ENCODE data around the gene SERBP1.

DNA sequence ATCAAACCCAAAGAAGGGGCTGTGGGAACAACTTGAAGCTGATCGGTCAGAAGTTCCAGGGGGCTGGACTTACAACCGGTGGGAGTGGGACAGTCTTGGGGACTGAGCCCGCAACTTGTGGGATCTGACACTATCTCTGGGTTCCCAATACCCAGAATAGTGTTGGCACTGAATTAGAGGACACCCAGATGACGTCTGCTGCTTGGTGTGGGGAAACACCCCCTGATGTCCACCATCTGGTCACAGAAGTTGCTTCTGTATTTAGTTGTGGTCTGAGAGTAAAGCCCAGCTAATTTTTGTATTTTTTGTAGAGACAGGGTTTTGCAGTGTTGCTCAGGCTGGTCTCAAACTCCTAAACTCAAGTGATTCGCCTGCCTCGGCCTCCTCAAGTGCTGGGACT lies 28.8 kb downstream of the SERBP1 start:
- TF ChIP-seq, protein P1, sequence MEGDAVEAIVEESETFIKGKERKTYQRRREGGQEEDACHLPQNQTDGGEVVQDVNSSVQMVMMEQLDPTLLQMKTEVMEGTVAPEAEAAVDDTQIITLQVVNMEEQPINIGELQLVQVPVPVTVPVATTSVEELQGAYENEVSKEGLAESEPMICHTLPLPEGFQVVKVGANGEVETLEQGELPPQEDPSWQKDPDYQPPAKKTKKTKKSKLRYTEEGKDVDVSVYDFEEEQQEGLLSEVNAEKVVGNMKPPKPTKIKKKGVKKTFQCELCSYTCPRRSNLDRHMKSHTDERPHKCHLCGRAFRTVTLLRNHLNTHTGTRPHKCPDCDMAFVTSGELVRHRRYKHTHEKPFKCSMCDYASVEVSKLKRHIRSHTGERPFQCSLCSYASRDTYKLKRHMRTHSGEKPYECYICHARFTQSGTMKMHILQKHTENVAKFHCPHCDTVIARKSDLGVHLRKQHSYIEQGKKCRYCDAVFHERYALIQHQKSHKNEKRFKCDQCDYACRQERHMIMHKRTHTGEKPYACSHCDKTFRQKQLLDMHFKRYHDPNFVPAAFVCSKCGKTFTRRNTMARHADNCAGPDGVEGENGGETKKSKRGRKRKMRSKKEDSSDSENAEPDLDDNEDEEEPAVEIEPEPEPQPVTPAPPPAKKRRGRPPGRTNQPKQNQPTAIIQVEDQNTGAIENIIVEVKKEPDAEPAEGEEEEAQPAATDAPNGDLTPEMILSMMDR (IDR thresholded peaks at IDR 0.05), result no peak
- no peak for TF ChIP-seq POLR2A (IDR thresholded peaks at IDR 0.05)
